Liver (tissue), 9 donors: ENCODE measurements around the gene ABHD10. TPM values are rescaled to one million over a fixed set of nuclear protein-coding genes. Genes with fewer than 3 reads are reported as not detected.

ENCODE experiments used
- DNase-seq: peaks from one replicate; pipeline ENCODE4 v3.0.0-alpha.2; 2017; ENCODE audit warnings: low spot score
- H3K27ac ChIP-seq, 2 donors: one replicate each; pipeline ENCODE4 v1.7.0; 2013; ENCODE audit warnings: inconsistent platforms in 2 of 2, low read length in 2 of 2, control low read depth in 1 of 2, low read depth in 1 of 2, mild to moderate bottlenecking in 1 of 2
- H3K27me3 ChIP-seq, 4 donors: one replicate each; pipeline versions ENCODE4 v1.6.1 to v1.7.0; 2013; ENCODE audit warnings: low read length in 3 of 4, inconsistent platforms in 1 of 4, mild to moderate bottlenecking in 1 of 4, moderate library complexity in 1 of 4; ENCODE audit not compliant: control insufficient read depth in 4 of 4, insufficient read depth in 4 of 4
- H3K36me3 ChIP-seq, 4 donors: one replicate each; pipeline versions ENCODE4 v1.6.1 to v1.7.0; 2013; ENCODE audit warnings: low read length in 3 of 4, mild to moderate bottlenecking in 3 of 4, low read depth in 1 of 4, moderate library complexity in 1 of 4; ENCODE audit not compliant: control insufficient read depth in 4 of 4, insufficient read depth in 3 of 4
- H3K4me1 ChIP-seq, 4 donors: one replicate each; pipeline versions ENCODE4 v1.6.1 to v1.7.0; 2013; ENCODE audit warnings: low read length in 3 of 4, mild to moderate bottlenecking in 3 of 4, moderate library complexity in 1 of 4; ENCODE audit not compliant: control insufficient read depth in 4 of 4, insufficient read depth in 4 of 4
- H3K4me3 ChIP-seq, 3 donors: one replicate each; pipeline versions ENCODE4 v1.6.1 to v1.7.0; 2013; ENCODE audit warnings: low read length in 3 of 3, control low read depth in 1 of 3, low read depth in 1 of 3, mild to moderate bottlenecking in 1 of 3
- H3K9ac ChIP-seq, 2 donors: one replicate each; pipeline ENCODE4 v1.7.0; 2013; ENCODE audit warnings: low read length in 2 of 2, mild to moderate bottlenecking in 2 of 2, moderate library complexity in 2 of 2, control low read depth in 1 of 2, low read depth in 1 of 2
- H3K9me3 ChIP-seq, 4 donors: one replicate each; pipeline versions ENCODE4 v1.6.1 to v1.7.0; 2013; ENCODE audit warnings: low read length in 3 of 4; ENCODE audit not compliant: control insufficient read depth in 4 of 4
- EGR1 ChIP-seq, 2 donors: IDR thresholded peaks; 2 replicates each; pipeline ENCODE4 v1.6.1; 2016 to 2018; ENCODE audit warnings: antibody characterized with exemption in 2 of 2, low read depth in 2 of 2
- FOXA1 ChIP-seq: IDR thresholded peaks from 2 replicates; pipeline ENCODE4 v1.6.1; 2016; ENCODE audit warnings: antibody characterized with exemption
- FOXA2 ChIP-seq: IDR thresholded peaks from 2 replicates; pipeline ENCODE4 v1.6.1; 2016; ENCODE audit warnings: antibody characterized with exemption
- GABPA ChIP-seq, 2 donors: IDR thresholded peaks in 1 of 2; conservative IDR thresholded peaks in 1 of 2; 2 replicates each; pipeline ENCODE4 v1.6.1; 2016; ENCODE audit warnings: antibody characterized with exemption in 2 of 2, mild to moderate bottlenecking in 1 of 2, moderate library complexity in 1 of 2
- HNF4G ChIP-seq: IDR thresholded peaks from 2 replicates; pipeline ENCODE4 v1.6.1; 2016; ENCODE audit warnings: antibody characterized with exemption
- JUND ChIP-seq, 2 donors: IDR thresholded peaks; 2 replicates each; pipeline ENCODE4 v1.6.1; 2016; ENCODE audit warnings: antibody characterized with exemption in 2 of 2
- NR2F2 ChIP-seq: IDR thresholded peaks from 2 replicates; pipeline ENCODE4 v1.6.1; 2016; ENCODE audit warnings: antibody characterized with exemption
- RXRA ChIP-seq, 2 donors: IDR thresholded peaks; 2 replicates each; pipeline ENCODE4 v1.6.1; 2017 to 2018; ENCODE audit warnings: antibody characterized with exemption in 2 of 2, mild to moderate bottlenecking in 1 of 2
- SP1 ChIP-seq: IDR thresholded peaks from 2 replicates; pipeline ENCODE4 v1.6.1; 2018; ENCODE audit warnings: antibody characterized with exemption, mild to moderate bottlenecking
- TAF1 ChIP-seq: conservative IDR thresholded peaks from 2 replicates; pipeline ENCODE4 v1.6.1; 2016; ENCODE audit warnings: antibody characterized with exemption, mild to moderate bottlenecking
- YY1 ChIP-seq: IDR thresholded peaks from 2 replicates; pipeline ENCODE4 v1.6.1; 2016; ENCODE audit warnings: antibody characterized with exemption, mild to moderate bottlenecking
- WGBS: extraction: QIAGEN DNeasy Blood & Tissue Kit; methylation state at CpG from one replicate; pipeline ENCODE4 v1.1.7; 2013; 5-methylcytosine and 5-hydroxymethylcytosine counted together
- polyA plus RNA-seq, 2 donors: library from polyadenylated mRNA; stranded (reverse) in 1 of 2; unstranded in 1 of 2; fragments of 200-250 nt in 1 of 2; fragments of >200 nt in 1 of 2; fragmentation: Nextera tagmentation in 1 of 2; extraction: Ambion mirVana in 1 of 2; gene quantifications; one replicate each; pipeline versions ENCODE4 v1.2.1 to v1.2.3, GENCODE V29; 2013 to 2015
- total RNA-seq, 2 donors: library from RNA; depleted of rRNA; stranded (reverse); fragments of >200 nt; gene quantifications; one replicate each; pipeline ENCODE4 v1.2.3, GENCODE V29; 2014
- TF ChIP-seq, protein P1 (sequence below): IDR thresholded peaks from 2 replicates; pipeline ENCODE4 v1.6.1; 2016; ENCODE audit warnings: antibody characterized with exemption, mild to moderate bottlenecking
- TF ChIP-seq, protein P2 (sequence below): fragments of 150-350 bp; IDR thresholded peaks from 2 replicates; pipeline ENCODE4 v1.5.1; 2017; ENCODE audit warnings: improper control_type of control experiment, low read depth, low read length; ENCODE audit not compliant: missing input control
- TF ChIP-seq, protein P3 (sequence below): IDR thresholded peaks from 2 replicates; pipeline ENCODE4 v1.6.1; 2016; ENCODE audit warnings: antibody characterized with exemption
- TF ChIP-seq, protein P4 (sequence below): IDR thresholded peaks from 2 replicates; pipeline ENCODE4 v1.6.1; 2016; ENCODE audit warnings: antibody characterized with exemption
- TF ChIP-seq, protein P5 (sequence below): IDR thresholded peaks from 2 replicates; pipeline ENCODE4 v1.6.1; 2016; ENCODE audit warnings: antibody characterized with exemption
- donor health status: healthy.
- donor health status: healthy.
- donor health status: healthy.
- donor health status: healthy.
- donor health status: healthy.

Gene ABHD10
- total and polyA plus RNA-seq, 4 donors, result 15.1 to 22.1 (median 18.9) TPM

DNA sequence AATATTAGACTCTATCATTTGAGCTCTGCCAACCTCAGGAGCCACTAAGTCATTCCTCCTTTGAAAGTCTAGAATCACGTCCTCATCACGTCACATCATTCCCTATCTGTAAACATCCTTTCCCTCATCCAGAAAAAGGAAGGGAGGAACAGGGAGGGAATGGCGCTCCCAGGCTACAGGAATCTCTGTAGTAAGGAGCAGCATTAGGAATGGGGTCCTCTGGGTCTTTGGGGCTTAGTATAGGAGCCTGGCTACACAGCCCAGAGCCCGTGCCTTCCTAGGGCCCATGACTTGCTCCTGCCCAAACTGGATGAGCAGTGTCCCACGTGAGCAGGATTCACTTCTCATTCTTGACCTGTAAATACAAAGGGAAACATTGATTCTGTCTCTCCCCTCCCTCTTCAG, 21.5 kb downstream of the ABHD10 start:
- WGBS, result 89% methylated on average over 5 of the region's 5 CpGs
- no peak for TF ChIP-seq YY1
- TF ChIP-seq, protein P1, sequence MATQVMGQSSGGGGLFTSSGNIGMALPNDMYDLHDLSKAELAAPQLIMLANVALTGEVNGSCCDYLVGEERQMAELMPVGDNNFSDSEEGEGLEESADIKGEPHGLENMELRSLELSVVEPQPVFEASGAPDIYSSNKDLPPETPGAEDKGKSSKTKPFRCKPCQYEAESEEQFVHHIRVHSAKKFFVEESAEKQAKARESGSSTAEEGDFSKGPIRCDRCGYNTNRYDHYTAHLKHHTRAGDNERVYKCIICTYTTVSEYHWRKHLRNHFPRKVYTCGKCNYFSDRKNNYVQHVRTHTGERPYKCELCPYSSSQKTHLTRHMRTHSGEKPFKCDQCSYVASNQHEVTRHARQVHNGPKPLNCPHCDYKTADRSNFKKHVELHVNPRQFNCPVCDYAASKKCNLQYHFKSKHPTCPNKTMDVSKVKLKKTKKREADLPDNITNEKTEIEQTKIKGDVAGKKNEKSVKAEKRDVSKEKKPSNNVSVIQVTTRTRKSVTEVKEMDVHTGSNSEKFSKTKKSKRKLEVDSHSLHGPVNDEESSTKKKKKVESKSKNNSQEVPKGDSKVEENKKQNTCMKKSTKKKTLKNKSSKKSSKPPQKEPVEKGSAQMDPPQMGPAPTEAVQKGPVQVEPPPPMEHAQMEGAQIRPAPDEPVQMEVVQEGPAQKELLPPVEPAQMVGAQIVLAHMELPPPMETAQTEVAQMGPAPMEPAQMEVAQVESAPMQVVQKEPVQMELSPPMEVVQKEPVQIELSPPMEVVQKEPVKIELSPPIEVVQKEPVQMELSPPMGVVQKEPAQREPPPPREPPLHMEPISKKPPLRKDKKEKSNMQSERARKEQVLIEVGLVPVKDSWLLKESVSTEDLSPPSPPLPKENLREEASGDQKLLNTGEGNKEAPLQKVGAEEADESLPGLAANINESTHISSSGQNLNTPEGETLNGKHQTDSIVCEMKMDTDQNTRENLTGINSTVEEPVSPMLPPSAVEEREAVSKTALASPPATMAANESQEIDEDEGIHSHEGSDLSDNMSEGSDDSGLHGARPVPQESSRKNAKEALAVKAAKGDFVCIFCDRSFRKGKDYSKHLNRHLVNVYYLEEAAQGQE, result no peak
- TF ChIP-seq, protein P2, sequence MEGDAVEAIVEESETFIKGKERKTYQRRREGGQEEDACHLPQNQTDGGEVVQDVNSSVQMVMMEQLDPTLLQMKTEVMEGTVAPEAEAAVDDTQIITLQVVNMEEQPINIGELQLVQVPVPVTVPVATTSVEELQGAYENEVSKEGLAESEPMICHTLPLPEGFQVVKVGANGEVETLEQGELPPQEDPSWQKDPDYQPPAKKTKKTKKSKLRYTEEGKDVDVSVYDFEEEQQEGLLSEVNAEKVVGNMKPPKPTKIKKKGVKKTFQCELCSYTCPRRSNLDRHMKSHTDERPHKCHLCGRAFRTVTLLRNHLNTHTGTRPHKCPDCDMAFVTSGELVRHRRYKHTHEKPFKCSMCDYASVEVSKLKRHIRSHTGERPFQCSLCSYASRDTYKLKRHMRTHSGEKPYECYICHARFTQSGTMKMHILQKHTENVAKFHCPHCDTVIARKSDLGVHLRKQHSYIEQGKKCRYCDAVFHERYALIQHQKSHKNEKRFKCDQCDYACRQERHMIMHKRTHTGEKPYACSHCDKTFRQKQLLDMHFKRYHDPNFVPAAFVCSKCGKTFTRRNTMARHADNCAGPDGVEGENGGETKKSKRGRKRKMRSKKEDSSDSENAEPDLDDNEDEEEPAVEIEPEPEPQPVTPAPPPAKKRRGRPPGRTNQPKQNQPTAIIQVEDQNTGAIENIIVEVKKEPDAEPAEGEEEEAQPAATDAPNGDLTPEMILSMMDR, result no peak
- no peak for TF ChIP-seq FOXA1
- no peak for TF ChIP-seq TAF1
- TF ChIP-seq, protein P3, sequence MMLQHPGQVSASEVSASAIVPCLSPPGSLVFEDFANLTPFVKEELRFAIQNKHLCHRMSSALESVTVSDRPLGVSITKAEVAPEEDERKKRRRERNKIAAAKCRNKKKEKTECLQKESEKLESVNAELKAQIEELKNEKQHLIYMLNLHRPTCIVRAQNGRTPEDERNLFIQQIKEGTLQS, result no peak
- TF ChIP-seq JUND (IDR thresholded peaks at IDR 0.05), result no peak
- no peak for TF ChIP-seq FOXA2
- TF ChIP-seq RXRA (IDR thresholded peaks at IDR 0.05), result no peak
- TF ChIP-seq SP1, result no peak
- TF ChIP-seq EGR1 (IDR thresholded peaks at IDR 0.05; ENCODE audit: low read depth in 2 of 2), result no peak
- TF ChIP-seq, protein P4, sequence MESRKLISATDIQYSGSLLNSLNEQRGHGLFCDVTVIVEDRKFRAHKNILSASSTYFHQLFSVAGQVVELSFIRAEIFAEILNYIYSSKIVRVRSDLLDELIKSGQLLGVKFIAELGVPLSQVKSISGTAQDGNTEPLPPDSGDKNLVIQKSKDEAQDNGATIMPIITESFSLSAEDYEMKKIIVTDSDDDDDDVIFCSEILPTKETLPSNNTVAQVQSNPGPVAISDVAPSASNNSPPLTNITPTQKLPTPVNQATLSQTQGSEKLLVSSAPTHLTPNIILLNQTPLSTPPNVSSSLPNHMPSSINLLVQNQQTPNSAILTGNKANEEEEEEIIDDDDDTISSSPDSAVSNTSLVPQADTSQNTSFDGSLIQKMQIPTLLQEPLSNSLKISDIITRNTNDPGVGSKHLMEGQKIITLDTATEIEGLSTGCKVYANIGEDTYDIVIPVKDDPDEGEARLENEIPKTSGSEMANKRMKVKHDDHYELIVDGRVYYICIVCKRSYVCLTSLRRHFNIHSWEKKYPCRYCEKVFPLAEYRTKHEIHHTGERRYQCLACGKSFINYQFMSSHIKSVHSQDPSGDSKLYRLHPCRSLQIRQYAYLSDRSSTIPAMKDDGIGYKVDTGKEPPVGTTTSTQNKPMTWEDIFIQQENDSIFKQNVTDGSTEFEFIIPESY, result no peak
- no peak for TF ChIP-seq GABPA (IDR thresholded peaks at IDR 0.05 in 1 of 2, conservative IDR thresholded peaks at IDR 0.05 in 1 of 2)
- no peak for TF ChIP-seq NR2F2
- TF ChIP-seq, protein P5, sequence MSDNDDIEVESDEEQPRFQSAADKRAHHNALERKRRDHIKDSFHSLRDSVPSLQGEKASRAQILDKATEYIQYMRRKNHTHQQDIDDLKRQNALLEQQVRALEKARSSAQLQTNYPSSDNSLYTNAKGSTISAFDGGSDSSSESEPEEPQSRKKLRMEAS, result no peak
- no peak for TF ChIP-seq HNF4G
- peaks cover 0 to 12% (median 7%) of the 10 kb centered on the region in 4 donors for H3K4me1 ChIP-seq

DNA sequence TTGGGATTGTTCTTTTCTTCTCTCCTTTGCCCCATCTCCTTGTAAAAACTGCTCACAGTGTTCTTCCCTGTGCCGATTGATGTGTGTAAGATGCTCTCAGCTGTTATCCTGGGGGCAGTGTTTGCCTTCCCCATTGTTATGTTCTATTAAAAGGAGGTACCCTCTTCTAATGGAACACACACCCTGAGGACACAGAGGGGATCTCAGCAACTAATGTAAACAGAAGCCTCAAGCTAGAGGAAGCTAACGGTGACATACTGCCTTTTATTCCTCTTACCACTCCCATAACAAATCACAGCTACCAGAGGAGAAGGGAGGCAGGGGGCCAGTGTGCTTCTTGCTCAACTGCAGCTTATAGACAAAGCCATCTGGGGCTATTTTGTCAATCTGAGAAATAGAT, 22.1 kb downstream of the ABHD10 start:
- no peaks in the 10 kb centered on the region for H3K9me3 ChIP-seq
- TF ChIP-seq JUND (IDR thresholded peaks at IDR 0.05) (no peak), FOXA2 (no peak), EGR1 (IDR thresholded peaks at IDR 0.05; ENCODE audit: low read depth in 2 of 2) (no peak), RXRA (IDR thresholded peaks at IDR 0.05) (no peak), FOXA1 (no peak), GABPA (IDR thresholded peaks at IDR 0.05 in 1 of 2, conservative IDR thresholded peaks at IDR 0.05 in 1 of 2) (no peak), NR2F2 (no peak), SP1 (no peak), TAF1 (no peak), HNF4G (no peak)
- TF ChIP-seq, protein P4, result no peak
- TF ChIP-seq, protein P5, result no peak
- TF ChIP-seq, protein P2, result no peak

More for the DNA sequence above, 21.5 kb downstream of the ABHD10 start:
- DNase-seq, result no peak
- H3K27ac ChIP-seq, result no peak overlapping the region
- no peak overlapping the region for H3K4me3 ChIP-seq
- no peak overlapping the region for H3K9ac ChIP-seq
- no peaks in the 10 kb centered on the region for H3K9me3 ChIP-seq
- H3K27me3 ChIP-seq, result peaks cover 0 to 3% (median 0%) of the 10 kb centered on the region in 4 donors
- H3K36me3 ChIP-seq, result no peaks in the 10 kb centered on the region

More for the DNA sequence above, 22.1 kb downstream of the ABHD10 start:
- no peak overlapping the region for H3K27ac ChIP-seq
- no peak overlapping the region for H3K9ac ChIP-seq
- no peak for DNase-seq
- no peaks in the 10 kb centered on the region for H3K36me3 ChIP-seq
- peaks cover 0 to 3% (median 0%) of the 10 kb centered on the region in 4 donors for H3K27me3 ChIP-seq
- H3K4me3 ChIP-seq, result no peak overlapping the region
- H3K4me1 ChIP-seq, result peaks cover 0 to 12% (median 7%) of the 10 kb centered on the region in 4 donors
- WGBS, result 83% methylated on average over 2 of the region's 2 CpGs
